ENCODE results near the gene PBLD. TPM values are rescaled to one million over a fixed set of nuclear protein-coding genes. Genes with fewer than 3 reads are reported as not detected.

PBLD gene
- polyA plus RNA-seq (ENCODE audit: insufficient read length in 4 of 4): 10 to 100 TPM; 11.0 to 98.1 (median 69.1) TPM

GRCh38 chr10:68332259-68333057 is at the start of gene PBLD:
Gene PBLD (minus strand): TSS chr10:68332928. CDS start chr10:68306844, 26,084 bp downstream.
- peak in 3 of 4 donors; percentile 74 to 78 (median 74) for DNase-seq (ENCODE audit: low read depth in 4 of 4, low spot score in 3 of 4)

GRCh38 chr10:68371604-68372003 is 38.9 kb upstream of the PBLD start:
- DNase-seq (ENCODE audit: low read depth in 4 of 4, low spot score in 3 of 4): no peak

DNA sequence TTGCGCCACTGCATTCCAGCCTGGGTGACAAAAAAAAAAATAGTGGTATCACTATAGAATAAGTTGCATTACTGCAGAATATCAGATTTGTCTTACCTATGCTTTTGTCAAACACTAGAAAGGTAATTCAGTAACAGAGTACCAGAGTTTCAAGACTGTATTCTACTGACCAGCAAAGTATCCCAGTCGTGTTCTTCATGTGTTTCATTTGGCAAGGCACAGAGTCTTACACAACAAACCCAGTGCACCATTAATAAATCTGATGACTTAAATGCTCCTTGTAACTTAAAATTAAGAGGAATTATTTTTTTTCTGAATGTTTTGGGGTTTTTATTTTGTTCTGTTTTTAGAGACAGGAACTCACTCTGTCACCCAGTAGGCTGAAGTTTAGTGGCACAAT is 34.4 kb upstream of the PBLD start:
- no peak for DNase-seq (ENCODE audit: low read depth in 4 of 4, low spot score in 3 of 4)

GRCh38 chr10:68366600-68366999 is 33.9 kb upstream of the PBLD start:
- no peak for DNase-seq (ENCODE audit: low read depth in 4 of 4, low spot score in 3 of 4)

DNA sequence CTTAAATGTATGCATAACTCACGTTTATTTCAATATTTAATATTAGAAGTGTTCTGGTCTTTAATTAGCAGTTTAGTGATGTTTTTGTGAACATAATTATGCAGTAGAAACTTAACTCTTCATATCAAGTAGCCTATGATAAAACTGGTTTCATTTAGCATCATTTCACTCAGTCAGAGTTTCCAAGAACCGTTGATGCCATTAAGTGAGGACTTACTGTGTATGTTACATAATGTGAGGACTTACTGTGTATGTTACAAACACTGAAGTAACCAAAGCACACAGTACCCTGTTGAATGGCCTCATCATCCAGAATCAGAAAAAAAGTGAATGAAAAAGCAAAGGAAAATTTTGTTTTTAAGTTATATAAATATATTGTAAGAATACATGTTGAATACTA is 32.9 kb upstream of the PBLD start:
- DNase-seq (ENCODE audit: low read depth in 4 of 4, low spot score in 3 of 4): no peak

- no peak for DNase-seq (ENCODE audit: low read depth in 4 of 4, low spot score in 3 of 4)
Measured at GRCh38 chr10:68364101-68364886, 31.6 kb upstream of the PBLD start.

- no peak for DNase-seq (ENCODE audit: low read depth in 4 of 4, low spot score in 3 of 4)
Measured at GRCh38 chr10:68362590-68362989, 29.9 kb upstream of the PBLD start.

GRCh38 chr10:68359189-68359588 is 26.5 kb upstream of the PBLD start:
- DNase-seq (ENCODE audit: low read depth in 4 of 4, low spot score in 3 of 4): no peak

- DNase-seq (ENCODE audit: low read depth in 4 of 4, low spot score in 3 of 4): no peak
Measured at GRCh38 chr10:68353537-68353936, 20.8 kb upstream of the PBLD start.

DNA sequence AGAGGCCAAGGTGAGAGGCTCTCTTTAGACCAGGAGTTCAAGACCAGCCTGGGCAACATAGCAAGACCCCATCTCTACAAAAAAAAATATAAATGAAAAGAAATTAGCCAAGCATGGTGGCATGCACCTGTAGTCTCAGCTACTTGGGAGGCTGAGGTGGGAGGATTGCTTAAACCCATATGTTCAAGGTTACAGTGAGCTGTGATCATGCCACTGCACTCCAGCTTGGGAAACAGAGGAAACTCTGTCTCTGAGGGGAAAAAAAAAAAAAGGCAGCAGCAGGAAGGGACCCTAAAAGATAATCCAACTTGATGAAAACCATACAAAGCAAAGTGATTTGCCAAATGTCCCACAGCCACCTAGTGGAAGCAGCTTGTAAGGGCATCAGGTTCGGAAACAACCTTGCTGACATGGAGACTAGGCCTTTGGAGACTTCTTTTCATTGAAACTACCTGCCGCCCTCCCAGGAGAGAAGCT is 15.6 kb upstream of the PBLD start:
- no peak for DNase-seq (ENCODE audit: low read depth in 4 of 4, low spot score in 3 of 4)

DNA sequence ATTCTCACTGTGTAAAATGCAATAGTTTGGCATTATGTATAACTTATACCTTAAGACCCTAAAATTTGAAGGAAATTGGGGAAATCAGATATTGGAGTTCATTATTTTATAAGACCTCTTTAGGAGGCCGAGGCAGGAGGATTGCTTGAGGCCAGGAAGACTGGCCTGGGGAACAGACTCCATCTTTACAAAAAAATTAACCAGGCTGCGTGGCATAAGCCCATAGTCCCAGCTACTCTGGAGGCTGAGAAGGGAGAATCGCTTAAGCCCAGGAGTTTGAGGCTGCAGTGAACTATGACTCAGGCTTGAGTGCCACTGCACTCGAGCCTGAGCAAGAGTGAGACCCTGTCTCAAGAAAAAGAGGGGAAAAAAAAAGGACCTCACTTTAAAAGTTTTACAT is 14.0 kb upstream of the PBLD start:
- DNase-seq (ENCODE audit: low read depth in 4 of 4, low spot score in 3 of 4): no peak

DNA sequence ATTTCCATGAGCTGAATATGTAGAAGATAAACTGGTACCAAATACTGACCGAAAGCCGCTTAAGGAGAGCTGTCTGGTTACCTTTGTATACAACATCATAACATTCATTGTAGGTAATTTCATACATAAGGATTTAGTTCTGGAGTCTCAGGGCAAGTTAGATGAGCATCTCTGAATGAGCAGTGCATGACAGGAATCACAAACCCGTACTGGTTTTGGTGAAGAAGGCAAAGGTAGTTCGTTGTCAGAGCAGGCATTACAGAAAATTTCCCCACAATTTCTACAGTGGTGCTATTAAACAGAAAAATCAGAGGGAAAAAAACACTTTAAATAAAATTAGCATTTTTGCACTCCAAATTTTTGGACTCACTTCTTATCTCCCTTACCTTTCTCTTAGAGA is 12.9 kb upstream of the PBLD start:
- no peak for DNase-seq (ENCODE audit: low read depth in 4 of 4, low spot score in 3 of 4)

GRCh38 chr10:68342909-68343516 is 10.3 kb upstream of the PBLD start:
- DNase-seq (ENCODE audit: low read depth in 4 of 4, low spot score in 3 of 4): no peak

GRCh38 chr10:68340358-68341080 is 7.8 kb upstream of the PBLD start:
- DNase-seq (ENCODE audit: low read depth in 4 of 4, low spot score in 3 of 4): no peak

- no peak for DNase-seq (ENCODE audit: low read depth in 4 of 4, low spot score in 3 of 4)
Measured at GRCh38 chr10:68336754-68337351, 4.1 kb upstream of the PBLD start.

GRCh38 chr10:68334672-68335467 is 2.1 kb upstream of the PBLD start:
- no peak for DNase-seq (ENCODE audit: low read depth in 4 of 4, low spot score in 3 of 4)

DNA sequence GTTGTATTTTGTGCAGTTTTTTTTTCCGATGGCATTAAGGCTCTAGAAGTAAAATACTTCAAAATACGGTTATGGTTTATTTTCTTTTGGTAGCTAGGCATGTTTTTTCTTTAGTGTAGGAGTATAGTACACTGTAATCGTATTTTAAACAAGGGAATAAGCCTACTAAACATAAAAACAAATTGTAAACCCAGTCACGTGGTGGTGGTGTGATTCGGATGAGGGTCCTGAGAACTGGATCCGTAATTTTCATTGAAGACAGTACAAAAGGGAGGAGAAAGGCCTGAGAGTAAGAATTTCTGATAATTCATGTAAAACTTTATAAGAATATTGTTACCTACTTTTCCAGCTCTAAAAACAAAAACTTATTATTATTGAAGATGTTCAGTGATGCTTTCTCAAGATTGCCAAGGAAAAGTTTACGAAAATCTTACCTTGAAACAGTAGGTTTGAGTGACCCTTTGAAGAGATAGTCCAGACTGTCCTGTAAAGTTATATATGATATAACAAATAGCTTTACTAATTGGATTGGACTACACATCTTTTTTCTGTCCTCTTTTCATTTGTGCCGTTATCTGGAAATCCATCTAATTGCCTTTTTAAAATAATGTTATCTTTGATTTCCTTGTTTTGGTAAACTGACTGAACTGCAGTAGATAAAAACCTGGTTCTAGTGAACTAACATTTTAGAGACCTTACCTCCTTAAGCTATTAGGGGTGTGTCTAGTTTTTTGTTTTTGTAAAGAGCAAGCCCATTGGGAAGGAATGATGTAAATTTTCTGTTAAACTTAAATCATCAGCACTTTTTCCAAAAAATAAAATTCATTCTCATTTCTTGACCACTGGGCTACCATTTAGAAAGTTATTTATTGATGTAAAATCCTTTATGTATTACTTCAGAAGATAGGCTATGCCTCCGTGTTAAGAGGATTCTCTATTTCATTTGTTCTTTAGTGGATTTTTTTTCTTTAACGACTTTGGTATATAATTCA is 1.0 kb upstream of the PBLD start:
- DNase-seq (ENCODE audit: low read depth in 4 of 4, low spot score in 3 of 4): no peak

GRCh38 chr10:68333058-68333395 is 299 bp upstream of the PBLD start:
- DNase-seq (ENCODE audit: low read depth in 4 of 4, low spot score in 3 of 4): no peak

Measured in left renal pelvis (tissue), 4 donors.